Hematopoietic multipotent progenitor cell treated with erythropoietin and hydrocortisone succinate and interleukin-3 and kit ligand, for 8 days (in vitro differentiated cells): ENCODE measurements around the gene UIMC1.

Experiments used
- DNase-seq: peaks from one replicate; pipeline ENCODE4 v3.0.0-alpha.2; 2015

The UIMC1 gene

DNA sequence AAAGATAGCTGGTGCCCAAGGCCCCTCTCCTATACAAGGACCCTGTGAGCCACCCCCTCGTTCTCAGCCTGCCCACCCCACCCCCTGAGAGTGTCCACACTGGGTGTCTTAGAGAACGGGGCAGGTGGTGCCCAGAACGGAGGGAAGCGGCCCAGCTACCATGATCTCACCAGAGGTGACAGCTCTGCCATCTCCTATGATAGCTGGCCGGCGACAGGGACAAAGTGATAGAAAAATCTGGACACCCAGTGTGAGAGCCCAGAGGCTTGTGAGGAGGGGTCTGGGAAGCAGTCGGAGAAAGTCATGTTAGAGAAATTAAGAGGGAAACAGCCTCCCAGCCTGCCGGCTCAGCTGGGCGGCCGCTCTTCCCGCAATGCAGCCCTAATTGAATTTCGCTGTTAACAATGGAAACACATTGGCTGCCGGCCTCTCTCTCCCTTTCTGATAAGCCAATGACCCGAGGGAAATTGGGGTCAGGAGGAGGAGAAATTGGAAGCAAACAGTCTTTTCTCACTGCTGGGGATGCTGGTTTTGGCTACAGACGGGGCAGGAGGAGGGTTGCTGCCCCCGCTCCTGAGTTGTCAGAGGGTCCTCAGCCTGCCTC, 139.8 kb downstream of the UIMC1 start:
- no peak for DNase-seq

DNA sequence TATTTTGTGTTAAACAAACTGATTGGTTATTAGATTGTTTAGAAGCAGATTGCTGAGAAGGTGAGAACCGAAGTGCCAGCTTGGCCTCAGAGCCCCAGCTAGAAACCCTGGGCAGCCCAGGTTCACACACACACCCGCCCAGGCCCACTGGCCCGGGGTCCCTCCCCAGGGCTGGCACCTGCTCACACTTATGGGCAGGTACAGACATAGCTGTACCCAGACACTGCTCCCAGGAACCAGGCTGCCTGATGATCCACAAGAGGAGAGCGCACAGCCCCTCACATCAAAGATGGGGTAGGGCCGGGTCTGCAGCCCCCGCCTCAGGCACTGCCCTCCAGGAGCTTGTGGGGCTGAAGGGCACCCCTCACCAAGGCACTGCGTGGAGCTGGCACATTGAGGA, 140.6 kb downstream of the UIMC1 start:
- no peak for DNase-seq

DNA sequence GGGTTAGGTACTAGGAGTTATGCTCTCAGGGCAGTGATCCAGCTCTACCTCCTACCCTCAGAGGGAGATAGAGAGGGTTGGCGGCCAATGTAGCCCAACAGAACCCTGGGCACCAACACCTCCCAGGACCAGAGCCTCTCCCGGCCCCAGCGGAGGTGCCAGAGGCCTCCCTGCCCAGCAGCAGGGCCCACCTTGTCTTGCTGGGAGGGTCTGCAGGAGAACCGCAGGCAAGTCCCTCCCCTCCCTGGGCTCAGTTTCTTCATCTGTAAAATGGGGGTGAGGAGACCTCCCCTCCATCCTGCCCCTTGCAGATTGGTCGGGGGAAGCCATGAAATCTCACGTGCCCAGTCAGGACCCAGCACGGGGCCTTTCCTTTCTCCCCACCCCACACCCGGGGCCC, 141.8 kb downstream of the UIMC1 start:
- no peak for DNase-seq

DNA sequence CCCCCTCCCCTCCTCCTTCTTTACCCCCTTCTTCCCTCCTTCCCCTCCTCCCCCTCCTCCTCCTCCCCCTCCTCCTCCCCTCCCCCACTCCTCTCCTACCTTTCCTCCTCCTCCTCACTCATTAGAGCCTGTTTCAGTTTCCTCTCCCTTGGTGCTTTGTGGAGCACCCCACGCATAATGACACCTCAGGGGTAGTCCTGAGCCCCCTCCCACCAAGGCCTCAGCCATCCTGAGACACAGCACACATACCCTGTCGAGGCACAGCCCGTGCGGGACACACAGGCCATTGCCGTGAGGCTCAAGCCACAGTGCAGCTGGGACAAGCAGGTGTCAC, 142.8 kb downstream of the UIMC1 start:
- no peak for DNase-seq

DNA sequence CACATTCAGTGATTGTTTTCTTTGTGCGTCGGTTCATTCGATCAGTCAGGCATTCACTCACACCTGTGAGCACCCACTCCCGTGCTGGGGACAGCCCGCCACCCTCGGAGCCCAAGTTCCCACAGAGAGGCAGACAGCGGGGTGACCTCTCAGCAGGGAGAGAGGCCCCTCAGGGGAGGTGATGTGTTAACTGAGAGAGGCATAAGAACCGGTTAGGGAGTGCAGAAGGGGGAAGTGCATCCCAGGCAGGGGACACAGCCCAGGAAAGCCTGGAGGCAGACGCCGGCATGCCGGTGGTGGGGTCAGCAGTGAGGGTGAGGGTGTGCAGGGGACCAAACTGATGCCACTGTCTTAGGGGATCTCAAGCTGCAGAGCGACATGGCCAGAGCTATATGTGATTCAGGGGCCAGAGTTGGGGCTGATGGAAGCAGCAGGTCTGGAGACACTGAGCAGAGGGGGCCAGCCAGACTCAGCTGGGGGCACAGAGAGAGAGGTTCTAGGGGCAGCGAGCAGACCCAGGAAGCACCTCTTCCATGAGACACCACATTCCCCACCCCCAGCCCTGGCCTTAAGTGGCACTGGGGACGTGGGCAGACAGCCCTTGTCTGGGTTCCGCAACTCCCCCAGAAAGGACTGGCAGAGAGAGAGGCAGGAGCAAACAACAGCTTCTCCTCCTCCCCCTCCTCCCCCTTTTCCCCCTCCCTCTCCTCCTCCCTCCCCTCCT, 143.4 kb downstream of the UIMC1 start:
- DNase-seq: no peak

DNA sequence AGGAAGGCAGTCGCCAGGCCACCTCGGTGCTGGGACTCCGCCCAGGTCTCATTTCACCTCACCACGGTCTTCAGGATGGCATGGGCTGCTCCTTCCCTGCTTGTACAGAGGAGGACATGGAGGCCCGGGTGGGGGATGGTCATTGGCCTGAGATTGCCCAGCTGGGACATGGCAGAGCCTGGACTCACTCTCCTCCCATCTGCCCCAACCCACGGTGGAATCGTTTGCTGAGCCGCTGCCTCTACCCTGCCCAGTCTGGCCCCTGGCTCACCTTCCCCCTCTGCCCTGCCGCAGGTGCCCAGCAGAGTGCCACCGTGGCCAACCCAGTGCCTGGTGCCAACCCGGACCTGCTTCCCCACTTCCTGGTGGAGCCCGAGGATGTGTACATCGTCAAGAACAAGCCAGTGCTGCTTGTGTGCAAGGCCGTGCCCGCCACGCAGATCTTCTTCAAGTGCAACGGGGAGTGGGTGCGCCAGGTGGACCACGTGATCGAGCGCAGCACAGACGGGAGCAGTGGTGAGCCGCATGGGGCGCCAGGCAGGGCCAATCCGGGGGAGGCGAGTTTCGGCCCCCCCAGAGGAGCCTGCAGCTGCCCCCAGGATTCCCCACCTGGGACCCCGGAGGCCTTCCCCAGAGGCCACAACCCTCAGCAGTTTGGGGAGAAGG, 144.1 kb downstream of the UIMC1 start:
- DNase-seq: no peak

DNA sequence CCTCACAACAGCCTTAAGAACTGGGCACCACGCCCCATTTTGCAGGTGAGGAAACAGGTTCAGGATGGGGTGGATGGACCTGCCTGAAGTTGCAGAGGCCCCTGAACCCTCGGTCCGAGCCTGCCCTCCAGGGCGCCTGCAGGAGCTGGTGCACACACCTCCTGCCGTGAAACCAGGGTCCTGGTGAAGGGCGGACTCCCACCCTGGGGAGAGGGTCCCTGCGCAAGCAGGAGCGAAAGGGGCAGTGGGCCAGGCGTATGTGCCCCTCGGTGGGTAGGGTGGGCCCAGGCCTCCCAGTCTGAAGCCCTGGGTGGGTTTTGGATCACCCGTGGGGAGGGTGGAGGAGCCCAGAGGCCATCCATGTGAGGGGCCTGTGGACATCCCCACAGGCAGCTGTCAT, 145.3 kb downstream of the UIMC1 start:
- DNase-seq: no peak

DNA sequence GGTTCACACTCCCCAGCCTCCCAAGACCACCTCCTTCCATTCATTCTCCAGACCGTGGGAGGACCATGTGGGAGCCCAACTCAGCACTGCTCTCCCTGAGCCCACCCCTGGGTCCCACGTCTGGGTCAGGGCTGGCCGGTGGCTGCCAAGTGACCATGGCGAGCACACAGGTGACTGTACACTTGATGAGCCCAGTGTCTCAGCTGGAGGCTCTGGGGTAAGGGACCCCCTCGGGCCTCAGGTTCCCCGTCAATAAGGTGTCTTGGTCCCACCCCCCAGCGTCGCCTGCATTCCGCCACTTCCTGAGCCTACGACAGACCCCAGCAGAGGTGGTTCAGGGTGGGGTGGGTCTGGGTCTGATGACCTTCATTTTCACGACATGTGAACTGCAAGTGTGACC, 146.2 kb downstream of the UIMC1 start:
- DNase-seq: no peak

DNA sequence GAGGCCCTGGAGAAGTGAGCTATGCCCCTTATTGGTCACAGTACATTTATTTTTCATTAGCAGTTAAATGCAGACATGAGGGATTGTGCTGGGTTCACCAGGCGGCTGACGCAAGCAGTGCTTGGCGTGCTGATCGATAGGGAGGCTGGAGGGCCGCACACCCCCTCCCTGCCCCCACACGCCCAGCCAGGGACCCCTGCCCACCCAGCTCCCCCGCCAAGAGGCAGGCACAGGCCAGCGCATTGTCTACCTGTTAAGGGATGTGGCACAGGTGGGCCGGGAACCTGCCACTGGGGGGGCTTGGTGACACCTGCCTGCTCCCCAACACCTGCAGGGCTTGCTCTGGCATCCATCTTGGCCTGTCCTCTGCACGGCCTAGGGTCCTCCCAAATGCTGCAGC, 146.7 kb downstream of the UIMC1 start:
- no peak for DNase-seq

DNA sequence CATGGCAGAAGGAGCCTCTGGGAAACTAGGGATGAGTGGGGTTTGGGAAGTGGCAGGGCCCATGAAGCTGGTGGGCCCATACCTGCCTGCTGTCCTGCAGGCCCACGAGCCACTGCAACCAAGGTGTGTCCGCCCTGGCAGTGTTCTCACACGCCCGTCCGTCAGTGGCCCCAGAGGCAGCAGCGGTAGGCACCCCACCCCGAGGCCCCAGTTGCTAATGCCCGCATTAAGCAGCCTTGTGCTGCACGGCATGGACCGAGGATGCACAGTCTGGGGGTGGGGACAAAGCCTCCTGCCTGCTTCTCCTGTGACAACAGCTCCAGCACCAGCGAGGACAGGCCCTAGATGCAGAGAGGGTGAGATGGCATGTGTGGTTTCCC, 148.7 kb downstream of the UIMC1 start:
- DNase-seq: no peak

DNA sequence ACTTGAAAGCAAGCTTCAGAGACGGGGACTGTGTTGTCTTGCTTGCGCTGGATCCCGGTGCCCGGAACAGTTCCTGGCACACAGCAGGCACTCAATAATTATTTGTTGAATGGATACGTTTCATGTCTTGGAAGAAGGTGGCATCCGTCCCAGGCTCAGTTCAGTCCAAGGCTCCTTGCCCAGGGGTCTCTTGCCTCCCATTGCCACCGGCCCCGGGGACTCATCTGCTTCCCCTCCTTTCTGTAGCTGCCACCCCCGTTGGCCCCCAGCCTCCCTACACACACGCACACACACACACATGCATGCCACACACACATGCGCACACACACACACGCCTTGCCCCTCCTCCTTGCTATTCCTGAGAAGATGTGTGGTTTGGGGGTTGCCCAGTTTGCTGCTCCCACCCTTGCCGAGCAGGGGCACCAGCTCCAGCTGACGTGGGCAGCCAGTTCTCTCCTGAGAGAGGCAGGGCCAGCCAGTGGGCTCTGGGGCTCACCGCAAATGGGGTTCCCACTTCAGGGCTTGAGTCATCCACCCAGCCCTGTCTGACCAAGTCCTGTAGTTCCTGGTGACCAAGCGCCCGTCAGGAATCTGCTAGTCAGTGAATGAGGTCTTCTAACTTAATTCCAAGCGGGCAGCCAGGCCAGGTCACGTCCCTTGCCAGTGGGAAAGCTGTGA, 149.2 kb downstream of the UIMC1 start:
- no peak for DNase-seq

DNA sequence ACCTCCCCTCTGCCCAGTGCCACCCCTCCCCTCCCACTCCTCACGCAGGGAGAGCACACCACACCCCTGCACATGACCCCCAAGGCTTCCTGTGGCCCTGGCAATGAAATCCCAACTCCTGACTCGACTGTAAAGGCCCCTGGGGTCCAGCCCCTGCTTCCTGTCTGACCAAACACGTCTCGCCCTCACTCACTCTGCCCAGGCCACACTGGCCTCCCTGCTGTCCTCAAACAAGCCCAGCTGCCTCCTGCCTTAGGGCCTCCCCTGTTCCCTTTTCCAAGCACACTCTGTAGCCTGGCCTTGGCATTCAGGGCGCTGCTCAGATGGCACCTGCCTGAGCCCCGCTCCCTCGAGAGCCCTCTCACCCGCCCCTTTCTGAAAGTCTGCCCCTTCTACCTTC, 149.8 kb downstream of the UIMC1 start:
- DNase-seq: no peak

DNA sequence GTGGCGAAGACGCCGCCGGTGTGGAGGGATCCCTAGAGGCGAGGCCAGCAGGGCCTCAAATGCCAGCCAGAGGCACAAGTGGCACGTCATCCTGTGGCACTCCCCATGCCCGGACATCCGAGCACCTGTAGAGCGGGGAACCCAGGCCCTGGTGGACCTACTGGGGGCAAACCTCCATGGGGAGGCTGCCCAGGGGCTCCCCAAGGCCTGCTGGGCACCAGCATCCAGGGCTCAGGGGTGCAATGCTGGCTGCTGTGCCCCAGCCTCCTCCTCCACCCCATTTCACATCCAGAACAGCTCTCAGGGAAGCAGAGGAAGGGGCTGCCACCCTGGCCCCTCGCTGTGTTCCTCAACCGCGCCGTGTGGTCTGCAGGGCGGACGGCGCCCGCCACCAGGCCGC, 151.0 kb downstream of the UIMC1 start:
- DNase-seq: no peak
